Measurements from ENCODE around the gene SERP2. TPM values are rescaled to one million over a fixed set of nuclear protein-coding genes. Genes with fewer than 3 reads are reported as not detected.

SERP2 gene
- total and polyA plus RNA-seq, 9 donors, result 4.6 to 6.8 (median 5.5) TPM

DNA sequence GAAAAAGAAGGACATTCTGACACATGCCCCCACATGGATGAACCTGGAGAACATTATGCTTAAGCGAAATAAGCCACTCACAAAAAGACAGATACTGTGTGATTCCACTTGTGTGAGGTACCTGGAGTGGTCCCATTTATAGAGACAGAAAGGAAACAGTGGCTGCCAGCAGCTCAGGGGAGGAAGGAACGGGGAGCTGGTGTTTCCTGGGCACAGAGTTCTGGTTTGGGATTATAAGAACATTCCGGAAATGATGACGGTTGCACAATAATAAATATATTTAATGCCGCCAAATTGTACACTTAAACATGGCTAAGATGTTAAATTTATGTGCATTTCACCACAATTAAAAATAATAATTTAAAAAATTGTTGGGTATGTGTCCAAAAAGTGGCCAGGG is 33.0 kb downstream of the SERP2 start:
- H3K27me3 ChIP-seq (ENCODE audit: control insufficient read depth, insufficient read depth, low read length), result peaks cover 15% of the 10 kb centered on the region
- no peak overlapping the region for H3K4me3 ChIP-seq (ENCODE audit: low read length)
- no peak overlapping the region for H3K27ac ChIP-seq (ENCODE audit: low read length)
- no CpG with 5 or more reads among the region's 5 CpGs for WGBS (ENCODE audit: insufficient coverage)
- H3K9me3 ChIP-seq (replicated peaks; ENCODE audit: control insufficient read depth, low read depth, low read length), result no peaks in the 10 kb centered on the region
- peaks cover 9% of the 10 kb centered on the region for H3K4me1 ChIP-seq (ENCODE audit: control insufficient read depth, insufficient read depth, low read length)
- no peak for DNase-seq
- no peaks in the 10 kb centered on the region for H3K36me3 ChIP-seq (ENCODE audit: control insufficient read depth, insufficient read depth, low read length)

DNA sequence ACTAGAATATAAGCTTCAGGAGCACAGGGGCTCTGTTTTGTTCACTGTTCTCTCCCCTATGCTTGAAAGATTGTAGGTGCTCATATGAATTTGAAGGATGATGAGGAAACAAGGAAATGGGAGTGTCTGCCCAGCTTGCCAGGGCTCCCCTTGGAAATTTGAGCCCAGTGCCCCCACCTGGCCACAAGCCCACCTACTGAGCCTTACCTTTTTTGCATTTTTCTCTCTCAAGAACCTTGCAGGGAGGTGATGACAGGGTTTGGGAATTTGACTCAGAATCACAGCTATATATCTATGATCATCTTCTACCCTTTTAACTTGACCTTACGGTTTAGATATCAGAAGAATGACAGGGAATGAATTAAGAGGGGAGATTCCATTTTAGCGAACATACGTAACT is 33.8 kb downstream of the SERP2 start:
- 79% methylated on average over 2 of the region's 3 CpGs for WGBS (ENCODE audit: insufficient coverage)
- no peak for DNase-seq
- H3K4me1 ChIP-seq (ENCODE audit: control insufficient read depth, insufficient read depth, low read length), result peaks cover 9% of the 10 kb centered on the region

DNA sequence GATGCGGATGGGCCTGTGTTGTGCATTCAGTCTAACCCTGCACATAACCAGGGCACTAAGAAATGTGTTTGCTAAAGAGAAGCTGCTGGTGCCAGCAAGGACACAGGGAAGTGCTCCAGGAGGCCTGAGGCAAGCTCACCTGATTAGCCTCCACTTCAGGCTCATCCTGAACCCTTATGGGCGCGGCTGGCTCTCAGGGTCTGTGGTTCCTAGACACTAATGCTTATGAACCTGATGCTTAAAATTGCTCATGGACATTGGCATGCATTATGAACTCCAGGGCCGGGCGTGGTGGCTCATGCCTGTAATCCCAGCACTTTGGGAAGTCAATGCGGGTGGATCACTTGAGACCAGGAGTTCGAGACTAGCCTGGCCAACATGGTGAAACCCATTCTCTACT is 34.3 kb downstream of the SERP2 start:
- 100% methylated on average over 4 of the region's 7 CpGs for WGBS (ENCODE audit: insufficient coverage)

More for the DNA sequence above, 33.8 kb downstream of the SERP2 start:
- H3K27ac ChIP-seq (ENCODE audit: low read length), result no peak overlapping the region
- H3K36me3 ChIP-seq (ENCODE audit: control insufficient read depth, insufficient read depth, low read length), result no peaks in the 10 kb centered on the region
- no peaks in the 10 kb centered on the region for H3K9me3 ChIP-seq (replicated peaks; ENCODE audit: control insufficient read depth, low read depth, low read length)
- peaks cover 15% of the 10 kb centered on the region for H3K27me3 ChIP-seq (ENCODE audit: control insufficient read depth, insufficient read depth, low read length)
- H3K4me3 ChIP-seq (ENCODE audit: low read length), result no peak overlapping the region

DNA sequence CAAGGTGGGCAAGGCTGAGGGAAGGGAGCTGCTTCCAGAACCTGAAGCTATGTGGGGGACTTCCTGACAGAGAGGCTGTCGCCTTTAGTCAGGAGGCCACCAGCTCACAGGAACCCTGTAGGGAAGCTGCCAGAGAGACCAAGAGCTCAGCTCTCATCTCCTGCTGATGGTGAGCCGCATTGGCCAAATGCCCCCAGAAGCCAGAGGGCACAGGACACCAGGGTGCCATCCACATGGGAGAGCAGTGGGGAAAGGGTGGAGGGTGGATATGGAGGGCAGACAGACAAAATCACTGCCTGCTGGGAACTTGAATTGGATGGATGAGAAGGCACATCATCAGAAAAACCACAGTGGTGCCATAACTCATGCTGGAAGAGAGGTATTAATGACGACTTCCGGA is 36.0 kb downstream of the SERP2 start:
- Histone ChIP-seq H3K9me3 (replicated peaks; ENCODE audit: control insufficient read depth, low read depth, low read length) (no peaks in the 10 kb centered on the region), H3K27me3 (ENCODE audit: control insufficient read depth, insufficient read depth, low read length) (peaks cover 4% of the 10 kb centered on the region), H3K27ac (ENCODE audit: low read length) (no peak overlapping the region), H3K4me1 (ENCODE audit: control insufficient read depth, insufficient read depth, low read length) (no peaks in the 10 kb centered on the region), H3K36me3 (ENCODE audit: control insufficient read depth, insufficient read depth, low read length) (no peaks in the 10 kb centered on the region), H3K4me3 (ENCODE audit: low read length) (no peak overlapping the region)
- DNase-seq, result no peak
- 72% methylated on average over 4 of the region's 4 CpGs for WGBS (ENCODE audit: insufficient coverage)

More for the DNA sequence above, 34.3 kb downstream of the SERP2 start:
- H3K27ac ChIP-seq (ENCODE audit: low read length), result no peak overlapping the region
- H3K27me3 ChIP-seq (ENCODE audit: control insufficient read depth, insufficient read depth, low read length), result peaks cover 13% of the 10 kb centered on the region
- no peaks in the 10 kb centered on the region for H3K9me3 ChIP-seq (replicated peaks; ENCODE audit: control insufficient read depth, low read depth, low read length)
- no peak for DNase-seq
- H3K36me3 ChIP-seq (ENCODE audit: control insufficient read depth, insufficient read depth, low read length), result no peaks in the 10 kb centered on the region
- peaks cover 7% of the 10 kb centered on the region for H3K4me1 ChIP-seq (ENCODE audit: control insufficient read depth, insufficient read depth, low read length)
- no peak overlapping the region for H3K4me3 ChIP-seq (ENCODE audit: low read length)

DNA sequence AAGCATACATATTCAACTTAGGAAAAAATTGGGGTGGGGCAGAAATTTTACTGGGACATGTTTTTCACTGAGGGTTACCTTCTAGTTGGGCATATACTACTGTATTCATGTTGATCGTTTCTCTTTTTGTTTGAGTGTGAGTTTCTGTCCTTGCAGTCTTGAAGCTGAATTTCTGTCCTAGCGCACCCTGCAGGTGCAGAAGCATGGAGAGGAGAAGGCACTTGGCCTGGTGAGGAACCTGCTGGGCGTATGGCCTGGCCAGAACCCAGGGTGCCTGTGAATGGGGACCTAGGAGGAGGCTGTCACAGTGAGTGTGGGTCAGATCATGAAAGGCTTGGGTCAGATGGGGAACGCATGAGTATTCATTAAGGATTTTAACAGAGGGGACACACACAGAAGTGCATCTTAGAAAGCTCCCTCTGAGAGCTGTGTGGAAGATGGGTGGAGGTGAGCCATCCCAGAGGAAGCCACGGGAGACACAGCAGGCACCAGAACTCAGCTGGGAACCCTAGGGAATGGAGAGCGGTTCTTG is 36.8 kb downstream of the SERP2 start:
- Histone ChIP-seq H3K27ac (ENCODE audit: low read length) (no peak overlapping the region), H3K4me1 (ENCODE audit: control insufficient read depth, insufficient read depth, low read length) (no peaks in the 10 kb centered on the region), H3K9me3 (replicated peaks; ENCODE audit: control insufficient read depth, low read depth, low read length) (no peaks in the 10 kb centered on the region), H3K4me3 (ENCODE audit: low read length) (no peak overlapping the region), H3K36me3 (ENCODE audit: control insufficient read depth, insufficient read depth, low read length) (no peaks in the 10 kb centered on the region), H3K27me3 (ENCODE audit: control insufficient read depth, insufficient read depth, low read length) (no peaks in the 10 kb centered on the region)
- DNase-seq, result no peak
- WGBS (ENCODE audit: insufficient coverage), result 83% methylated on average over 4 of the region's 6 CpGs

DNA sequence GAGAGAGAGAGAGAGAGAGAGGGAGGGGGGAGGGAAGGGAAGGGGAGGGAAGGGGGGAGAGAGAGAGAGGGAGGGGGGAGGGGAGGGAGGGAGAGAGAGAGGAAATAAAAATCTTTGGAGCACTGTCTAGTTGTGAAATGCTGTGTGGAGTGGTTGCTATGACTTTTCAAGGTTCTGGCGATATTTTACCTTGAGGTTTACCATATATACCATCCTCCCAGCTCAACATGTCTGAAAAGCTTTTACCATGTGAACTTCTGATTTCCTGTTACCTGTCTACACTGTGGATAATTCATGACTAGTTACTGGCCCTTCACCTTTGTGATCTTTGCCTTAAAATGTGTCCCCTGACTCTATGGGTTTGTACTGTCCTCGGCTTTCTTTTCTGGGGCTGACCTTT is 38.2 kb downstream of the SERP2 start:
- DNase-seq, result no peak
- no peaks in the 10 kb centered on the region for H3K9me3 ChIP-seq (replicated peaks; ENCODE audit: control insufficient read depth, low read depth, low read length)
- H3K4me3 ChIP-seq (ENCODE audit: low read length), result no peak overlapping the region
- H3K4me1 ChIP-seq (ENCODE audit: control insufficient read depth, insufficient read depth, low read length), result no peaks in the 10 kb centered on the region
- H3K27ac ChIP-seq (ENCODE audit: low read length), result no peak overlapping the region
- H3K27me3 ChIP-seq (ENCODE audit: control insufficient read depth, insufficient read depth, low read length), result no peaks in the 10 kb centered on the region
- H3K36me3 ChIP-seq (ENCODE audit: control insufficient read depth, insufficient read depth, low read length), result no peaks in the 10 kb centered on the region
- WGBS (ENCODE audit: insufficient coverage), result 63% methylated on average over 1 of the region's 2 CpGs

DNA sequence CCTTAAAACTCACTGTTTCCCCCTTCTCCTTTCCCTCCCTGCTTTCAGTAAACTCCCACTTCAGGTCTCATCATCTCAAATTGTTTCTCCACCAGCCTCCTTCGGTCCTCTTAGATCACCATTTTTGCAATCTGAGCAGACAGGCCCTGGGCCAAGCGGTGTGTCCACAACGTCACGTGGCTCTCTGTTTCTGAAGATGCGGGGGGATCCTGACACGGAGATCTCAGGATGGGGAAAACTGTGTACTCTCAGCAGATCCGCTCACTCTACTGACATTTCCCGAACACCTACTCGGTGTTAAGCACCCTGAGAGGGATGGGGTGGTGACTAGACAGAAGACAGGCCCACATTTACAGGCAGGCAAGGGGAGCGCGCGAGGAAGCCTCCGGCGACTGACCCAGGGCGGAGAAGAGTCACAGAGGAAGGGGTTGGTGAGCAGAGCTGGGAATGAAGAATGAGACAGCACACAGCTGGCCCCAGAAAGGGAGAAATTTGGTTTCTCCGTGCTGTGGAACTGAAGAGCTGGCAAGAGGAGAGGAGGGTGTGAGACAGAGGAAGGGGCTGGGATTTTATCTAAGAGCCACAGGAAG is 38.8 kb downstream of the SERP2 start:
- Histone ChIP-seq H3K36me3 (ENCODE audit: control insufficient read depth, insufficient read depth, low read length) (no peaks in the 10 kb centered on the region), H3K27me3 (ENCODE audit: control insufficient read depth, insufficient read depth, low read length) (no peaks in the 10 kb centered on the region), H3K9me3 (replicated peaks; ENCODE audit: control insufficient read depth, low read depth, low read length) (no peaks in the 10 kb centered on the region), H3K27ac (ENCODE audit: low read length) (no peak overlapping the region), H3K4me3 (ENCODE audit: low read length) (no peak overlapping the region), H3K4me1 (ENCODE audit: control insufficient read depth, insufficient read depth, low read length) (no peaks in the 10 kb centered on the region)
- WGBS (ENCODE audit: insufficient coverage), result 67% methylated on average over 11 of the region's 16 CpGs
- no peak for DNase-seq

DNA sequence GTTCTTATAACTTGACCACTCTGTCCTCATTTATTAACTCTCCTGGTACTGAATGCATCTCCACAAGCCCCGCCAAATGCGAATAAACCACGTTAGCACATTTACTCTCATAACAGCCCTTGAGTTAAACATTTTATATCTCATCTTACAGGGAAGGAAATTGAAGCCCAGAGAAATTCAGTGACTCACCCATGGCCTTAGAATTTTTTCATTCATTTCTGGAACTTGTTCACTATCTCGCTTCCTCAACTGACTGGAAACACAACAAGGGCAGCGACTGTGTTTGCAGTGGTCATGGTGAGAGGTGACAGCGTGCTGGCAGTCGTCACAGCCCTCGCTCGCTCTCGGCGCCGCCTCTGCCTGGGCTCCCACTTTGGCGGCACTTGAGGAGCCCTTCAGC is 39.5 kb downstream of the SERP2 start:
- DNase-seq, result no peak
- H3K27me3 ChIP-seq (ENCODE audit: control insufficient read depth, insufficient read depth, low read length), result no peaks in the 10 kb centered on the region
- no peak overlapping the region for H3K27ac ChIP-seq (ENCODE audit: low read length)
- no peaks in the 10 kb centered on the region for H3K4me1 ChIP-seq (ENCODE audit: control insufficient read depth, insufficient read depth, low read length)
- no peaks in the 10 kb centered on the region for H3K36me3 ChIP-seq (ENCODE audit: control insufficient read depth, insufficient read depth, low read length)
- H3K9me3 ChIP-seq (replicated peaks; ENCODE audit: control insufficient read depth, low read depth, low read length), result no peaks in the 10 kb centered on the region
- no peak overlapping the region for H3K4me3 ChIP-seq (ENCODE audit: low read length)
- 96% methylated on average over 5 of the region's 13 CpGs for WGBS (ENCODE audit: insufficient coverage)

DNA sequence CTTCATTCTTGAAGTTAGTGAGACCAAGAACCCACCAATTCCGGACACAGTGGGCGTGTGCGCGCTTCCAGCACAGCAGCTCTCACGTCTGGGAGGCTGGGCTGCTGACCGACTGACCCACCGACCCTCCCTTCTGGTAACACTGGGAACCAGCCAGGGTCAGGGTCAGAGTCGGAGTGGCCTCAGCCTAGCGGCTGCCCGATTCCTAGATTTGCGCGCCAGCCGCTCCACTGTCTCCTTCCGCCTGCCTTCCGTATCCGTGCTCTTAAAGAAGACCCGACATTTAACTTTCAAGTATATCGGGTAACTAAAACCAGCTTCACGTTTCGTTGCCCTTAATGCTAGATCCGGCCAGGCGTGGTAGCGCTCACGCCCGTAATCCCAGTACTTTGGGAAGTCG is 41.1 kb downstream of the SERP2 start:
- Histone ChIP-seq H3K36me3 (ENCODE audit: control insufficient read depth, insufficient read depth, low read length) (no peaks in the 10 kb centered on the region), H3K4me3 (ENCODE audit: low read length) (no peak overlapping the region), H3K27me3 (ENCODE audit: control insufficient read depth, insufficient read depth, low read length) (no peaks in the 10 kb centered on the region), H3K4me1 (ENCODE audit: control insufficient read depth, insufficient read depth, low read length) (no peaks in the 10 kb centered on the region), H3K27ac (ENCODE audit: low read length) (no peak overlapping the region), H3K9me3 (replicated peaks; ENCODE audit: control insufficient read depth, low read depth, low read length) (no peaks in the 10 kb centered on the region)
- WGBS (ENCODE audit: insufficient coverage), result 91% methylated on average over 26 of the region's 26 CpGs
- no peak for DNase-seq

DNA sequence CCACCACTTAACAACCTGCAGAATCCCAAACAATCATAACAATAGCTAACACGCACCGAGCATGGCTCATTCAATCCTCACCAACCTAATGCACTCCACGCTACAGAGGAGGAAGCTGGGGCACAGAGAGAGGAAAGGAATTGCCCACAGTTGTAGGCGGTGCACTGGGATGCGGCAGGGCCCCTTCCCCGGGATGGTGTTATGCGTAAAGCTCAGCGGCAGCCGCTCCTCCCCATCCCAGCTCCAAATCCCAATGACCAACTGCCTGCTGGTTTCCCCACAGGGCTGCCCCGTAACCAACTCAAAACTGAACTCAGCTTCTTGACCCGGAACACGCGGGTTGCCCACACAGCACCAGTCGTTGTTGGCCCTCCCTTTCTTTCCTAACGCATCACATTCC is 42.2 kb downstream of the SERP2 start:
- no peaks in the 10 kb centered on the region for H3K4me1 ChIP-seq (ENCODE audit: control insufficient read depth, insufficient read depth, low read length)
- no peaks in the 10 kb centered on the region for H3K36me3 ChIP-seq (ENCODE audit: control insufficient read depth, insufficient read depth, low read length)
- 79% methylated on average over 13 of the region's 15 CpGs for WGBS (ENCODE audit: insufficient coverage)
- H3K27ac ChIP-seq (ENCODE audit: low read length), result no peak overlapping the region
- no peak overlapping the region for H3K4me3 ChIP-seq (ENCODE audit: low read length)
- DNase-seq, result no peak
- peaks cover 3% of the 10 kb centered on the region for H3K27me3 ChIP-seq (ENCODE audit: control insufficient read depth, insufficient read depth, low read length)
- no peaks in the 10 kb centered on the region for H3K9me3 ChIP-seq (replicated peaks; ENCODE audit: control insufficient read depth, low read depth, low read length)

DNA sequence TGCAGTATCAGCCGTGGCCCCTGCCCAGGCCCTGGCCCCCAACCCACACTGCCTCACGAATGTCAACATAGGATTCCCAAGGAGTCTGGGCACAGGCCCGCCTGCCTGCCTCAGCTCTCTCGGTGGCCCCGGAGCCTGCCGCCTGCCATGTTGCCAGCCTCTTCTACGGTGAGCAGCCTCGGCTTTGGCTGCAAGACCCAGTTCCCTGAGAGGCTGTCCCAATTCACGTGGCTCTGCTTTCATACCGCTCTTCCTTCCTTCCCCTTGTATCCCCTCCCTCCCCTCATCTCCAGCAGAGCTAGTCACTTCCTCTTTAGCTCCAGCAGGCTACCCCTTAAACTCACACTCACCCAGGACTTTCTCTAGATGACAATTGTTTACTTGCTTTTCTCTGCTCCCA is 42.7 kb downstream of the SERP2 start:
- Histone ChIP-seq H3K4me1 (ENCODE audit: control insufficient read depth, insufficient read depth, low read length) (no peaks in the 10 kb centered on the region), H3K36me3 (ENCODE audit: control insufficient read depth, insufficient read depth, low read length) (no peaks in the 10 kb centered on the region), H3K4me3 (ENCODE audit: low read length) (no peak overlapping the region), H3K27me3 (ENCODE audit: control insufficient read depth, insufficient read depth, low read length) (peaks cover 3% of the 10 kb centered on the region), H3K9me3 (replicated peaks; ENCODE audit: control insufficient read depth, low read depth, low read length) (no peaks in the 10 kb centered on the region), H3K27ac (ENCODE audit: low read length) (no peak overlapping the region)
- DNase-seq, result no peak
- WGBS (ENCODE audit: insufficient coverage), result 77% methylated on average over 10 of the region's 10 CpGs

Measured in muscle of leg (tissue), 11 donors.